IPS DF 19.7 (cell line): ENCODE measurements around the gene CEL.
"Not testable (repeated sequence)": the region's sequence is repeated elsewhere in the genome, so short reads cannot be mapped to it uniquely, and the experiment has no call there.

Source experiments
- DNase-seq: peaks from one replicate; pipeline ENCODE4 v3.0.0-alpha.2; 2013; ENCODE audit warnings: low read depth, low spot score

The CEL gene

DNA sequence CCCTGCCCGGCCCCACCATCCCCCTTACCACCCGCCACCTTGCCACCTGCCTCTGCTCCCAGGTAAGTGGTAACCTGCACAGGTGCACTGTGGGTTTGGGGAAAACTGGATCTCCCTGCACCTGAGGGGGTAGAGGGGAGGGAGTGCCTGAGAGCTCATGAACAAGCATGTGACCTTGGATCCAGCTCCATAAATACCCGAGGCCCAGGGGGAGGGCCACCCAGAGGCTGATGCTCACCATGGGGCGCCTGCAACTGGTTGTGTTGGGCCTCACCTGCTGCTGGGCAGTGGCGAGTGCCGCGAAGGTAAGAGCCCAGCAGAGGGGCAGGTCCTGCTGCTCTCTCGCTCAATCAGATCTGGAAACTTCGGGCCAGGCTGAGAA lies at the start of gene CEL:
Gene CEL (plus strand): TSS at position 218 of the 382 bp plus-strand sequence. CDS start 22 bp downstream, at position 240.
- not testable (repeated sequence) for DNase-seq

DNA sequence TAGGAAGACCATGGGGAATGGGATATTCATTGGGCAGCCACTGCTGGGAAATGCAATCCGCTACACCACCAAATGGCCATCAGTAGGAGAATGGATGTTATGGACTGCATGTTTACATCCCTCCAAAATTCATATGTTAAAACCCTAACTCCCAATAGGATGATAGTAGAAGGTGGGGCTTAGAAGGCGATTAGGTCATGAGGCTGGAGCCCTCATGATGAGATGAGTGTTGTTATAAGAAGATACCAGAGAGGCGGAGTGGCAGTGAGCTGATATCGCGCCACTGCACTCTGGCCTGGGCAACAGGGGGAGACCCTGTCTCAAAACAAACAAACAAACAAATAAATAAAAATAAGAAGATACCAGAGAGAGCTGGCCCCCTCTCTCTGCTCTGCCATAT lies 47.1 kb upstream of the CEL start:
- no peak for DNase-seq

- no peak for DNase-seq
Observed at GRCh38 chr9:133023117-133023890, 38.5 kb upstream of the CEL start.

- DNase-seq = no peak
Observed at GRCh38 chr9:133026426-133026825, 35.4 kb upstream of the CEL start.

GRCh38 chr9:133027134-133027533 lies 34.6 kb upstream of the CEL start:
- no peak for DNase-seq

DNA sequence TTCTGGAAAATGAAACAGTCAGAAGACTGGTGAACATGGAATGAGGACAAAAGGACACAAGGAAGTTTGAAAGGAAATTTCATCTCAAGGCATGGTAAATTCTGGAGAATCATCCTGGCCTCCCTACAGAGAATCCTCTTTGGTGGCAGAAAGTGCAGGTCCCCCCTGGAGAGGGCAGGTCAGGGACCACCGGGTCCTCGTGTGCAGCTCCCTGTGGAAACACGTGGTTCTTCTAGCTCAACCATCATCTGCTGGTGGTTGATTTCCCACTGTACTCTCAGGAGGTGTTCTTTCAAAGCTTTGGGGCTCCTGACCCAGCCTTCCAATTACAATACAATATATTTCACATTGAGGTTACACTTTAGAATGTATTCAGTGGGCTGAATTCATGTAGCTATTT lies 33.6 kb upstream of the CEL start:
- DNase-seq = no peak

- no peak for DNase-seq
Observed at GRCh38 chr9:133029994-133030316, 31.8 kb upstream of the CEL start.

DNA sequence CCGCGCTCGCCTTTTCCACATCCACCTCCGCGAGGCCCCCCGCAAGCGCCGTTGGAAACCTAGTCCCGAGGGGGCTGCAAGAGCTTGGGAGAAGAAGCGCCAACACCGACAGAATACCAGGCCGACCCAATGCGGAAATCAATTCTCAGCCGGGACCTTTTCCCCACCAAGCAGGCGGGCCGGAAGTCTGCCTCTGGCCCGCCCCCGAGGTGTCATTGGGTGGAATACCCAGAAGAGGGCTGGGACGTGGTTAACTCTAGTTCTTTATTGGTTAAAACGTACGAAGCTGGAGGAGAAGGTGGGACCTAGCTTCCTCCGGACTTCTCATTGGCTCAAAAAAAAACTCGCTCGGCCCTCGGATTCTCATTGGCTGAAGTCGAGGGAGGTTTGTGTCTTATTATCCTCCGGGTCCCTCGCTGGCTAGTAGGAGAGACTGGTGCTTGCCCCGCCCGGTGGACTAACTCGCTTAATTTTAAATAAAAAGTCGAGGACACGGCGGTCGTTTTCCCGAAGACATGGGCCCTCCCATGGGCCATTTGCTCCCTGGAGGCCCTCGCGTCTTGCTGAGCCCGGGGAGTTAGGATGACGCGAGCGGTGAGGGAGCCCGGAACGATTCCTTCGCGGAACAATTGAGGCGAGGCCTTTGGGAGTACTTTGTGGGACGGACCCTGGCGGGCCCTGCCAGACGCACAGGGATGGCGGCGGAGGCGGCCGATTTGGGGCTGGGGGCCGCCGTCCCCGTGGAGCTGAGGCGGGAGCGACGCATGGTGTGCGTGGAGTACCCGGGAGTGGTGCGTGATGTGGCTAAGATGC lies 31.3 kb upstream of the CEL start, which contains the start of gene GTF3C5:
Gene GTF3C5 (plus strand): TSS at position 681 of the 813 bp plus-strand sequence. CDS start 15 bp downstream, at position 696.
- DNase-seq = peak; percentile 98

DNA sequence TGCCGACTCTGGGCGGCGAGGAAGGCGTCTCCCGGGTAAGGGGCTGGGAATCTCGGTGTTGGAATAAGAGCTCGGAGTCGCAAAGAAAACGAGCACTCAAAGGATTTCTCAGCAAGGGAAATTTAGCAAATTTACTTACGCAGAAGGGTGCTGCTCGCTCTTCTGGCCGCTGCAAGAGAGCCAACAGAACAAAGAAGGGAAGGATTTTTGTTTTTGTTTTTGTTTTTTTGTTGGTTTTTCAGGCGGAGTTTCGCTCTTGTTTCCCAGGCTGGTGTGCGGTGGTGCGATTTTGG lies 30.7 kb upstream of the CEL start:
- DNase-seq = no peak

DNA sequence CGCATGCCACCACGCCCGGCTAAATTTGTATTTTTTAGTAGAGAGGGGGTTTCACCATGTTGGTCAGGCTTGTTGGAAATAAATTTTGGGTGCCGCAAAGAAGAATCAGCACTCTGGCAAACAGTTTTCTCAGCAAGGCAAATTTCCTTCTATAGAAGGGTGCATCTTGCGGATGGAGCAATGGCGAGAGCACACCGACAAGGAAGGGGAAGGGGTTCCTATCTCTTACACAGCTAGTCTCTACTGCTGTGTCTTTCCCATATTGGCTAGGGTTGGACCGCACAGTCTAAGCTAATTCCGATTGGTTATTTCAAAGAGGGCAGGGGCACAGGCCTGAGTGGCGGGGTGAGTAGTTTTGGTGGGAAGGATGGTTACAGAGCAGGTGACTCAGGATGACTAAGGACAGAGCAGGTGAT lies 30.3 kb upstream of the CEL start:
- DNase-seq = no peak

GRCh38 chr9:133032171-133032570 lies 29.6 kb upstream of the CEL start:
- no peak for DNase-seq

DNA sequence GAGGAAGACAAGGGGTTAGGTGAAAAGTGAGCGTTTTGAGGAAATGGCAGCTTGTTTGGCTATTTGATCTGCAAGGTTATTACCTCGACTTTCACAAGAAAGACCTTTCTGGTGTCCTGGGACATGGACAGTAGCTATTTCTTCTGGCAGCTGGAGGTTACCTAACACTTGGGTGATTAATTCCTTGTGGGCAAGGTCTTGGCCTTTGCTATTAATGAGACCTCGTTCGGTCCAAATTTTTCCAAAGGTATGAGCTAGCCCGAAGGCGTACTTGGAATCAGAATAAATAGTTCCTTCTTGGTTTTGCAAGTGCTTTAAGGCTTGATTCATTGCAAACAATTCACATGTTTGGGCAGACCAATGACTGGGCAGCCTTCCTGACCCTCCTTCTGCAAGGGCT lies 26.1 kb upstream of the CEL start:
- DNase-seq = no peak

DNA sequence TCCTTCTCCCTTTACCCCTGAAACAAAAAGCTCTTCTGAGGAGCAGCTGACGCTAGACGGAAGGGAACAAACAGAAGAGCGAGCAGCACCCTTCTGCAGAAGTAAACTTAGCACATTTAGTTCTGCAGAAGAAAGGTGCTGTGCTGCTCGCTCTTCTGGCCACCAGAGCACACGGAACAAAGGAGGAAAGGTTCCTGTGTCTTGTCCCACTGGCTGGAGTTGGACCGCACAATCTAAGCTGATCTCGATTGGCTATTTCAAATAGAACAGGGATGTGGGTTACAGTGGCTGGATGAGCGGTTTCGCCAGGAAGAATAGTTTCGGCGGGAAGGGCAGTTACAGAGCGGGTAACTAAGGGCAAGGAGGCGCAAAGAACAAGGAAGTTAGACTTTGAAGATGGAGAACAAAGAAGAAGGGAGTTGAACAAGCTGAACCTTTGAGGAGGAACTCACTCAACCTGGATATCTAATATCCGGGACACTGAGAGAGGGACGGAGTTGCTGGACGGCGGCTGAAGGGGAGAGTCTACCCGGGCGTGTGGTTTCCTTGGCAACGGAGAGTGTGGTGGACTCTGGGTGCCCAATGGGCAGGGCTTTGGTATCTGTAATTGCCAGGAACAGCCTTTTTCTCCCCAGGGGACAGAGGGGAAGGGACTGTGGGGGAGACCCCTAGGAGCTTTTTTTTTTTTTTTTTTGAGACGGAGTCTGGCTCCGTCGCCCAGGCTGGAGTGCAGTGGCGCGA lies 23.8 kb upstream of the CEL start:
- no peak for DNase-seq

GRCh38 chr9:133040892-133041479 lies 20.8 kb upstream of the CEL start:
- DNase-seq = not testable (repeated sequence)

- no peak for DNase-seq
Observed at GRCh38 chr9:133041958-133042357, 19.8 kb upstream of the CEL start.

DNA sequence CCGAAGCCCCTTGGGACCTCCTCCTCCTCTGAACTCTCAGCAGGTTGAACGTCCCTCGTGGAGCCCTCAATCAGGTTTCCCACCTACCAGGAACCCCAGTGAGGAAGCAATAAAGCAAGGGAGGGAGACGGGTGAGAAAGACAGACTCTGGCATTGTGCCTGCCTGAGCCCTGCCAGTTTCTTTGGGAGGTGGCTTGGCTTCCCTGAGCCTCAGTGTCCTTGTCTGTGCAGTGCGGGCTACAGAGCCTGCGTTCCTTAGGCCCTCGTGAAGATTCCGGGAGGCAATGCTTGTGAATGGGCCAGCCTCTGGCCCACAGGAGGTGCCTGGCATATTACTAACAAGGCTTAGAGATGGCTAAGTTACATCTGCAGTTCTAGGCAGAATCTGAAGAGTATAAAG lies 19.1 kb upstream of the CEL start:
- no peak for DNase-seq

- DNase-seq = no peak
Observed at GRCh38 chr9:133043449-133044035, 18.2 kb upstream of the CEL start.

- DNase-seq = no peak
Observed at GRCh38 chr9:133044125-133044524, 17.7 kb upstream of the CEL start.

DNA sequence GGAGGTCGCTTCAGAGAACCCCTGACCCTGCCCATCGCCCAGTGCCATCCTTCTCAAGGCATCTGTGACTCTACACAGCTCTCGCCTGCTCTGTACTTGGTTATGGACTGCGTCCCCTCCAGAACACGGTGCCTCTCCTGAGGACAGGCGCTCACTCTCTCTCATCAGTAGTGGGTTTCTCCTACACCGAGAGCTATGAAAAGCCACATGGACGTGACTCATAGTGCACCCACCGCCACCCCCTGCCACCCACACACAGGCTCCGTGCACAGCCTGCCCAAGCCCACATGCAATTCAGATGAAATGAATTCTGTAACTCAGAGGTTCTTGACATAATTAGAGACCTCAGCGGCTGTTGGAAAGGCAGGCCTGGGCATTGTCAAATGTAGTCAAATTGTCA lies 17.1 kb upstream of the CEL start:
- DNase-seq = no peak

GRCh38 chr9:133045132-133045531 lies 16.6 kb upstream of the CEL start:
- DNase-seq = no peak

GRCh38 chr9:133046196-133046899 lies 15.4 kb upstream of the CEL start:
- no peak for DNase-seq
